Kidney capillary endothelial cell (primary cell): ENCODE data around the gene SCN7A.
"Not testable (repeated sequence)": the region's sequence is repeated elsewhere in the genome, so short reads cannot be mapped to it uniquely, and the experiment has no call there.

Experiments used
- DNase-seq: peaks from one replicate; pipeline ENCODE4 v3.0.0-alpha.2; 2018; ENCODE audit warnings: low spot score

The SCN7A gene

GRCh38 chr2:166360426-166360825 is 133.6 kb downstream of the SCN7A start:
- no peak for DNase-seq

GRCh38 chr2:166357950-166358321 is 136.1 kb downstream of the SCN7A start:
- DNase-seq: not testable (repeated sequence)

- no peak for DNase-seq
These were observed 136.7 kb downstream of the SCN7A start for GRCh38 chr2:166357068-166357949.
